WTC11 (cell line): Measurements from ENCODE around the gene KRT85. TPM values are rescaled to one million over a fixed set of nuclear protein-coding genes. Genes with fewer than 3 reads are reported as not detected.

Source experiments
- ATAC-seq: fragments of 200-7000 bp; cut with Tn5 transposase; 2 replicates; pipeline ENCODE4 v1.10.0; 2021; ENCODE audit warnings: mild to moderate bottlenecking, moderate library complexity
- CTCF ChIA-PET: fragments of 300-600 bp; sonication (Branson Sonifier 250); formaldehyde crosslinking; loops from one replicate; lab custom pipeline; 2021; ENCODE audit warnings: antibody characterized with exemption; lab: Charles Lee
- POLR2A ChIA-PET: fragments of 350-600 bp; sonication (Branson Sonifier 250); formaldehyde crosslinking; loops from one replicate; lab custom pipeline; 2021; ENCODE audit warnings: antibody characterized with exemption; lab: Charles Lee
- DNase-seq: peaks from one replicate; pipeline ENCODE4 v3.0.0; 2021; ENCODE audit warnings: low spot score
- H3K27ac Mint-ChIP-seq: 2 replicates; pipeline ENCODE4 v1.8.0; 2021; ENCODE audit warnings: mixed read lengths
- H3K27me3 Mint-ChIP-seq: 2 replicates; pipeline ENCODE4 v1.8.0; 2021; ENCODE audit warnings: low read depth, mild to moderate bottlenecking, moderate library complexity, mixed read lengths
- H3K36me3 Mint-ChIP-seq: 2 replicates; pipeline ENCODE4 v1.8.0; 2021; ENCODE audit warnings: mixed read lengths
- H3K4me1 Mint-ChIP-seq: 2 replicates; pipeline ENCODE4 v1.8.0; 2022; ENCODE audit warnings: mixed read lengths
- H3K4me3 Mint-ChIP-seq: 2 replicates; pipeline ENCODE4 v1.8.0; 2021; ENCODE audit warnings: mild to moderate bottlenecking, moderate library complexity, mixed read lengths
- H3K9me3 Mint-ChIP-seq: 2 replicates; pipeline ENCODE4 v1.8.0; 2021; ENCODE audit warnings: mixed read lengths
- ATF1 ChIP-seq: sonication (generic); formaldehyde crosslinking; IDR thresholded peaks from 2 replicates; pipeline ENCODE4 v1.8.1; 2023; ENCODE audit warnings: mild to moderate bottlenecking, moderate library complexity, missing genetic modification reagents
- CREB1 ChIP-seq: sonication (generic); formaldehyde crosslinking; IDR thresholded peaks from 2 replicates; pipeline ENCODE4 v1.8.0; 2023; ENCODE audit warnings: mild to moderate bottlenecking, missing genetic modification reagents
- FOXP4 ChIP-seq: sonication (generic); formaldehyde crosslinking; IDR thresholded peaks from 2 replicates; pipeline ENCODE4 v1.8.0; 2022; ENCODE audit warnings: mild to moderate bottlenecking, missing genetic modification reagents
- GTF2I ChIP-seq: fragments of 250-450 bp; sonication (Bioruptor Pico); conservative IDR thresholded peaks from 2 replicates; pipeline ENCODE4 v1.4.0; 2021; ENCODE audit warnings: mild to moderate bottlenecking
- MXD4 ChIP-seq: fragments of 250-450 bp; sonication (Bioruptor Pico); IDR thresholded peaks from 2 replicates; pipeline ENCODE4 v1.8.0; 2021; ENCODE audit warnings: mild to moderate bottlenecking, moderate library complexity, borderline replicate concordance
- NFYB ChIP-seq: sonication (generic); formaldehyde crosslinking; conservative IDR thresholded peaks from 2 replicates; pipeline ENCODE4 v1.8.0; 2022; ENCODE audit warnings: low read depth, missing genetic modification reagents
- NR1H2 ChIP-seq: sonication (generic); formaldehyde crosslinking; IDR thresholded peaks from 2 replicates; pipeline ENCODE4 v1.9.0; 2021; ENCODE audit warnings: mild to moderate bottlenecking, moderate library complexity, missing genetic modification reagents
- OVOL2 ChIP-seq: fragments of 250-450 bp; sonication (Bioruptor Pico); IDR thresholded peaks from 2 replicates; pipeline ENCODE4 v1.9.0; 2021; ENCODE audit warnings: mild to moderate bottlenecking, borderline replicate concordance
- ZNF263 ChIP-seq: sonication (generic); formaldehyde crosslinking; IDR thresholded peaks from 2 replicates; pipeline ENCODE4 v1.8.1; 2022; ENCODE audit warnings: low read depth, mild to moderate bottlenecking, moderate library complexity, missing genetic modification reagents
- ZNF416 ChIP-seq: fragments of 250-450 bp; sonication (Bioruptor Pico); IDR thresholded peaks from 2 replicates; pipeline ENCODE4 v1.9.0; 2021; ENCODE audit warnings: mild to moderate bottlenecking, inconsistent platforms
- ZSCAN18 ChIP-seq: fragments of 250-450 bp; sonication (Bioruptor Pico); IDR thresholded peaks from 2 replicates; pipeline ENCODE4 v2.1.2; 2022; ENCODE audit warnings: mild to moderate bottlenecking, moderate library complexity
- total RNA-seq: library from RNA; stranded (reverse); gene quantifications from 3 replicates; pipeline ENCODE4 v1.2.3, GENCODE V29; 2021
- TF ChIP-seq, protein P1 (sequence below): fragments of 250-450 bp; sonication (Bioruptor Pico); IDR thresholded peaks from 2 replicates; pipeline ENCODE4 v1.9.0; 2021; ENCODE audit warnings: mild to moderate bottlenecking, borderline replicate concordance
- TF ChIP-seq, protein P2 (sequence below): sonication (generic); formaldehyde crosslinking; IDR thresholded peaks from 2 replicates; pipeline ENCODE4 v1.8.1; 2023; ENCODE audit warnings: mild to moderate bottlenecking, moderate library complexity, missing genetic modification reagents
- TF ChIP-seq, protein P3 (sequence below): fragments of 250-450 bp; sonication (Bioruptor Pico); conservative IDR thresholded peaks from 2 replicates; pipeline ENCODE4 v1.9.0; 2021; ENCODE audit warnings: mild to moderate bottlenecking
- TF ChIP-seq, protein P4 (sequence below): sonication (generic); formaldehyde crosslinking; IDR thresholded peaks from 2 replicates; pipeline ENCODE4 v1.8.1; 2023; ENCODE audit warnings: mild to moderate bottlenecking, missing genetic modification reagents, borderline replicate concordance

The KRT85 gene
- total RNA-seq, 1 experiment from 2014 or later = not detected

- TF ChIP-seq, protein P1, sequence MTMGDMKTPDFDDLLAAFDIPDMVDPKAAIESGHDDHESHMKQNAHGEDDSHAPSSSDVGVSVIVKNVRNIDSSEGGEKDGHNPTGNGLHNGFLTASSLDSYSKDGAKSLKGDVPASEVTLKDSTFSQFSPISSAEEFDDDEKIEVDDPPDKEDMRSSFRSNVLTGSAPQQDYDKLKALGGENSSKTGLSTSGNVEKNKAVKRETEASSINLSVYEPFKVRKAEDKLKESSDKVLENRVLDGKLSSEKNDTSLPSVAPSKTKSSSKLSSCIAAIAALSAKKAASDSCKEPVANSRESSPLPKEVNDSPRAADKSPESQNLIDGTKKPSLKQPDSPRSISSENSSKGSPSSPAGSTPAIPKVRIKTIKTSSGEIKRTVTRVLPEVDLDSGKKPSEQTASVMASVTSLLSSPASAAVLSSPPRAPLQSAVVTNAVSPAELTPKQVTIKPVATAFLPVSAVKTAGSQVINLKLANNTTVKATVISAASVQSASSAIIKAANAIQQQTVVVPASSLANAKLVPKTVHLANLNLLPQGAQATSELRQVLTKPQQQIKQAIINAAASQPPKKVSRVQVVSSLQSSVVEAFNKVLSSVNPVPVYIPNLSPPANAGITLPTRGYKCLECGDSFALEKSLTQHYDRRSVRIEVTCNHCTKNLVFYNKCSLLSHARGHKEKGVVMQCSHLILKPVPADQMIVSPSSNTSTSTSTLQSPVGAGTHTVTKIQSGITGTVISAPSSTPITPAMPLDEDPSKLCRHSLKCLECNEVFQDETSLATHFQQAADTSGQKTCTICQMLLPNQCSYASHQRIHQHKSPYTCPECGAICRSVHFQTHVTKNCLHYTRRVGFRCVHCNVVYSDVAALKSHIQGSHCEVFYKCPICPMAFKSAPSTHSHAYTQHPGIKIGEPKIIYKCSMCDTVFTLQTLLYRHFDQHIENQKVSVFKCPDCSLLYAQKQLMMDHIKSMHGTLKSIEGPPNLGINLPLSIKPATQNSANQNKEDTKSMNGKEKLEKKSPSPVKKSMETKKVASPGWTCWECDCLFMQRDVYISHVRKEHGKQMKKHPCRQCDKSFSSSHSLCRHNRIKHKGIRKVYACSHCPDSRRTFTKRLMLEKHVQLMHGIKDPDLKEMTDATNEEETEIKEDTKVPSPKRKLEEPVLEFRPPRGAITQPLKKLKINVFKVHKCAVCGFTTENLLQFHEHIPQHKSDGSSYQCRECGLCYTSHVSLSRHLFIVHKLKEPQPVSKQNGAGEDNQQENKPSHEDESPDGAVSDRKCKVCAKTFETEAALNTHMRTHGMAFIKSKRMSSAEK (CRISPR knock-in tag) = no peak
- no peak for TF ChIP-seq NFYB (CRISPR knock-in tag)
- TF ChIP-seq FOXP4 = no peak
Measured at GRCh38 chr12:52379536-52379935, 12.3 kb upstream of the KRT85 start (continued).

DNA sequence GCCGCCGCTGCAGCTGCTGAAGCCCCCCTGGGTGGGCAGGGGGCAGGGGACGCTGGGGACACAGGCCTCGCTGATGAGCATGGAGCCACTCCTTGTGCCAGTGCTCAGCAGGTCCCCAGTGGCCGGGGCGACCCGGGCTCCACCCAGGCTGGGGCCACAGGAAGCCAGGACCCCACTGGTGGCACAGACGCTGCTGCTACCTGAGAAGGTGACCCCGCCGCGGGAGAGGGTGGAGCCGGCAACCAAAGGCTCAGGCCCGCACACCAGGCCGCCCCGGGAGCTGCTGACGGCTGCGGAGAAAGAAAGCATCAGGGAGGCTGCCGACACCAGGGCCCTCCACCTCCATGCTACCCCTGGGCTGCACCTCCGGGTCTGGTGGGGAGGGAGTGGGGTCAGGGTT is 10.8 kb upstream of the KRT85 start:
- ChIA-PET CTCF (interaction anchor here (0.8 to 5.3 kb wide), 6 partner anchors 13 to 602 kb away, joined by 3 to 38 read pairs (median 4); no protein-coding TSS in a partner anchor), POLR2A (no interaction called here)
- Mint-ChIP-seq H3K4me3 (no peak overlapping the region), H3K27me3 (no peaks in the 10 kb centered on the region; the same call in 1 of the 2 replicates), H3K9me3 (no peaks in the 10 kb centered on the region), H3K36me3 (no peaks in the 10 kb centered on the region), H3K27ac (no peak overlapping the region), H3K4me1 (no peaks in the 10 kb centered on the region)
- no peak for ATAC-seq
- no peak for DNase-seq
- TF ChIP-seq OVOL2 (CRISPR knock-in tag) = no peak
- TF ChIP-seq, protein P1 (CRISPR knock-in tag) = no peak
- no peak for TF ChIP-seq ZSCAN18
- TF ChIP-seq MXD4 (CRISPR knock-in tag) = no peak
- no peak for TF ChIP-seq ZNF416 (CRISPR knock-in tag)
- TF ChIP-seq, protein P2, sequence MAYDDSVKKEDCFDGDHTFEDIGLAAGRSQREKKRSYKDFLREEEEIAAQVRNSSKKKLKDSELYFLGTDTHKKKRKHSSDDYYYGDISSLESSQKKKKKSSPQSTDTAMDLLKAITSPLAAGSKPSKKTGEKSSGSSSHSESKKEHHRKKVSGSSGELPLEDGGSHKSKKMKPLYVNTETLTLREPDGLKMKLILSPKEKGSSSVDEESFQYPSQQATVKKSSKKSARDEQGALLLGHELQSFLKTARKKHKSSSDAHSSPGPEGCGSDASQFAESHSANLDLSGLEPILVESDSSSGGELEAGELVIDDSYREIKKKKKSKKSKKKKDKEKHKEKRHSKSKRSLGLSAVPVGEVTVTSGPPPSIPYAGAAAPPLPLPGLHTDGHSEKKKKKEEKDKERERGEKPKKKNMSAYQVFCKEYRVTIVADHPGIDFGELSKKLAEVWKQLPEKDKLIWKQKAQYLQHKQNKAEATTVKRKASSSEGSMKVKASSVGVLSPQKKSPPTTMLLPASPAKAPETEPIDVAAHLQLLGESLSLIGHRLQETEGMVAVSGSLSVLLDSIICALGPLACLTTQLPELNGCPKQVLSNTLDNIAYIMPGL = no peak
- no peak for TF ChIP-seq ZNF263 (CRISPR knock-in tag)
- TF ChIP-seq CREB1 (CRISPR knock-in tag) = no peak
- TF ChIP-seq, protein P3, sequence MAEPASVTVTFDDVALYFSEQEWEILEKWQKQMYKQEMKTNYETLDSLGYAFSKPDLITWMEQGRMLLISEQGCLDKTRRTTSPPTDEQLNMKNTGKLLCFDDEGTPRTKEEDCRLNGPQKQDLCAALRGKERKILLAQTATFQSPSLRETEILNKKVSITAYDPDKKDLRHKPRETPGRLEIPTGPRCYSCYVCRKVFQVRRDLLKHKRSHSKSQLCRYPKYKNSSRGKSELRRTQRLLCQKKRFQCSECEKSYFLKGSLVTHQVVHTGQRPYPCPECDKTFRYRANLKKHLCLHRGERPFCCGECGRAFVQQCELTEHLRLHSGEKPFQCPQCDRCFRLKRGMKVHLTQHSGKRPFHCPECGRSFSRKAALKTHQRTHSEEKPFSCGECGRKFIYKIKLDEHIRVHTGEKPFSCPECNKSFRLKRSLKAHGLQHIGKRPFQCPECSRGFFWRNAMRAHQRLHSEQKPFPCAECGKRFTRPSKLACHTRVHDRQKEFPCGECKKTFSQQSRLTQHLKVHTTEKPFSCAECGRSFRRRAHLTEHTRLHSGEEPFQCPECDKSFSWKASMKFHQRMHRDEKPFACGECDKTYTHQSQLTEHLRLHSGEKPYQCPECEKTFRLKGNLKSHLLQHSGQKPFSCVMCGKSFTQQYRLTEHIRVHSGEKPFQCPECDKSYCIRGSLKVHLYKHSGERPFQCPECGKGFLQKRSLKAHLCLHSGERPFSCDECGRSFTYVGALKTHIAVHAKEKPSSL = no peak
- no peak for TF ChIP-seq ATF1 (CRISPR knock-in tag)
- no peak for TF ChIP-seq NR1H2 (CRISPR knock-in tag)
- TF ChIP-seq, protein P4, sequence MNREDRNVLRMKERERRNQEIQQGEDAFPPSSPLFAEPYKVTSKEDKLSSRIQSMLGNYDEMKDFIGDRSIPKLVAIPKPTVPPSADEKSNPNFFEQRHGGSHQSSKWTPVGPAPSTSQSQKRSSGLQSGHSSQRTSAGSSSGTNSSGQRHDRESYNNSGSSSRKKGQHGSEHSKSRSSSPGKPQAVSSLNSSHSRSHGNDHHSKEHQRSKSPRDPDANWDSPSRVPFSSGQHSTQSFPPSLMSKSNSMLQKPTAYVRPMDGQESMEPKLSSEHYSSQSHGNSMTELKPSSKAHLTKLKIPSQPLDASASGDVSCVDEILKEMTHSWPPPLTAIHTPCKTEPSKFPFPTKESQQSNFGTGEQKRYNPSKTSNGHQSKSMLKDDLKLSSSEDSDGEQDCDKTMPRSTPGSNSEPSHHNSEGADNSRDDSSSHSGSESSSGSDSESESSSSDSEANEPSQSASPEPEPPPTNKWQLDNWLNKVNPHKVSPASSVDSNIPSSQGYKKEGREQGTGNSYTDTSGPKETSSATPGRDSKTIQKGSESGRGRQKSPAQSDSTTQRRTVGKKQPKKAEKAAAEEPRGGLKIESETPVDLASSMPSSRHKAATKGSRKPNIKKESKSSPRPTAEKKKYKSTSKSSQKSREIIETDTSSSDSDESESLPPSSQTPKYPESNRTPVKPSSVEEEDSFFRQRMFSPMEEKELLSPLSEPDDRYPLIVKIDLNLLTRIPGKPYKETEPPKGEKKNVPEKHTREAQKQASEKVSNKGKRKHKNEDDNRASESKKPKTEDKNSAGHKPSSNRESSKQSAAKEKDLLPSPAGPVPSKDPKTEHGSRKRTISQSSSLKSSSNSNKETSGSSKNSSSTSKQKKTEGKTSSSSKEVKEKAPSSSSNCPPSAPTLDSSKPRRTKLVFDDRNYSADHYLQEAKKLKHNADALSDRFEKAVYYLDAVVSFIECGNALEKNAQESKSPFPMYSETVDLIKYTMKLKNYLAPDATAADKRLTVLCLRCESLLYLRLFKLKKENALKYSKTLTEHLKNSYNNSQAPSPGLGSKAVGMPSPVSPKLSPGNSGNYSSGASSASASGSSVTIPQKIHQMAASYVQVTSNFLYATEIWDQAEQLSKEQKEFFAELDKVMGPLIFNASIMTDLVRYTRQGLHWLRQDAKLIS (CRISPR knock-in tag) = no peak
- no peak for TF ChIP-seq GTF2I (CRISPR knock-in tag)
